Measurements from ENCODE around the gene DCTD. TPM values are rescaled to one million over a fixed set of nuclear protein-coding genes. Genes with fewer than 3 reads are reported as not detected.

DCTD gene
- total RNA-seq, 1 experiment from 2014 or later = 72.7 TPM

- ChIA-PET CTCF (no interaction called here), POLR2A (ENCODE audit: low non-redundant PET) (no interaction called here)
- H3K36me3 ChIP-seq (ENCODE audit: insufficient read depth, low read length, poor library complexity, severe bottlenecking) = no peaks in the 10 kb centered on the region
- H3K4me1 ChIP-seq (ENCODE audit: insufficient read depth, low read length, poor library complexity, severe bottlenecking) = peaks cover 4% of the 10 kb centered on the region
- intact Hi-C loops (cut with micrococcal nuclease; ENCODE audit: unreplicated experiment) = no loop called here
- no peak overlapping the region for H3K27ac ChIP-seq (ENCODE audit: low read depth, low read length, poor library complexity, severe bottlenecking)
- H3K27me3 ChIP-seq (replicated peaks; ENCODE audit: insufficient read depth, low read depth, low read length, poor library complexity) = no peaks in the 10 kb centered on the region
- DNase-seq (ENCODE audit: low spot score) = no peak
- H3K4me3 ChIP-seq (ENCODE audit: low read depth, low read length, poor library complexity, severe bottlenecking) = no peak overlapping the region
- BruUV-seq (replicated peaks) = no TSS peak
- no peaks in the 10 kb centered on the region for H3K9me3 ChIP-seq (ENCODE audit: low read depth, low read length, poor library complexity, severe bottlenecking)
- TF ChIP-seq EZH2 (IDR thresholded peaks at IDR 0.05; ENCODE audit: borderline replicate concordance, low read depth, low read length, poor library complexity, severe bottlenecking) (no peak), CTCF (conservative IDR thresholded peaks at IDR 0.05; ENCODE audit: low read depth, low read length) (no peak)
Measured at GRCh38 chr4:182859730-182860129, 57.5 kb downstream of the DCTD start.

- intact Hi-C loops (cut with micrococcal nuclease; ENCODE audit: unreplicated experiment) = no loop called here
- no peak for DNase-seq (ENCODE audit: low spot score)
- Histone ChIP-seq H3K36me3 (ENCODE audit: insufficient read depth, low read length, poor library complexity, severe bottlenecking) (no peaks in the 10 kb centered on the region), H3K27me3 (replicated peaks; ENCODE audit: insufficient read depth, low read depth, low read length, poor library complexity) (no peaks in the 10 kb centered on the region), H3K9me3 (ENCODE audit: low read depth, low read length, poor library complexity, severe bottlenecking) (no peaks in the 10 kb centered on the region), H3K4me1 (ENCODE audit: insufficient read depth, low read length, poor library complexity, severe bottlenecking) (peaks cover 3% of the 10 kb centered on the region), H3K4me3 (ENCODE audit: low read depth, low read length, poor library complexity, severe bottlenecking) (no peak overlapping the region), H3K27ac (ENCODE audit: low read depth, low read length, poor library complexity, severe bottlenecking) (no peak overlapping the region)
- CTCF ChIA-PET = no interaction called here
- POLR2A ChIA-PET (ENCODE audit: low non-redundant PET) = no interaction called here
- no TSS peak for BruUV-seq (replicated peaks)
- TF ChIP-seq CTCF (conservative IDR thresholded peaks at IDR 0.05; ENCODE audit: low read depth, low read length) (no peak), EZH2 (IDR thresholded peaks at IDR 0.05; ENCODE audit: borderline replicate concordance, low read depth, low read length, poor library complexity, severe bottlenecking) (no peak)
Measured at GRCh38 chr4:182858711-182859110, 58.5 kb downstream of the DCTD start.

GRCh38 chr4:182856862-182857261 is 60.3 kb downstream of the DCTD start:
- CTCF ChIA-PET = no interaction called here
- no TSS peak for BruUV-seq (replicated peaks)
- POLR2A ChIA-PET (ENCODE audit: low non-redundant PET) = no interaction called here

More at GRCh38 chr4:182856862-182857261, 60.3 kb downstream of the DCTD start:
- H3K4me3 ChIP-seq (ENCODE audit: low read depth, low read length, poor library complexity, severe bottlenecking) = no peak overlapping the region
- intact Hi-C loops (cut with micrococcal nuclease; ENCODE audit: unreplicated experiment) = no loop called here
- no peak for DNase-seq (ENCODE audit: low spot score)
- H3K9me3 ChIP-seq (ENCODE audit: low read depth, low read length, poor library complexity, severe bottlenecking) = no peaks in the 10 kb centered on the region
- TF ChIP-seq EZH2 (IDR thresholded peaks at IDR 0.05; ENCODE audit: borderline replicate concordance, low read depth, low read length, poor library complexity, severe bottlenecking) = no peak
- TF ChIP-seq CTCF (conservative IDR thresholded peaks at IDR 0.05; ENCODE audit: low read depth, low read length) = no peak
- no peaks in the 10 kb centered on the region for H3K4me1 ChIP-seq (ENCODE audit: insufficient read depth, low read length, poor library complexity, severe bottlenecking)
- H3K27me3 ChIP-seq (replicated peaks; ENCODE audit: insufficient read depth, low read depth, low read length, poor library complexity) = no peaks in the 10 kb centered on the region
- H3K36me3 ChIP-seq (ENCODE audit: insufficient read depth, low read length, poor library complexity, severe bottlenecking) = no peaks in the 10 kb centered on the region
- no peak overlapping the region for H3K27ac ChIP-seq (ENCODE audit: low read depth, low read length, poor library complexity, severe bottlenecking)
